ENCODE data around the gene ZNF827. TPM values are rescaled to one million over a fixed set of nuclear protein-coding genes. Genes with fewer than 3 reads are reported as not detected.

The ZNF827 gene, protein sequence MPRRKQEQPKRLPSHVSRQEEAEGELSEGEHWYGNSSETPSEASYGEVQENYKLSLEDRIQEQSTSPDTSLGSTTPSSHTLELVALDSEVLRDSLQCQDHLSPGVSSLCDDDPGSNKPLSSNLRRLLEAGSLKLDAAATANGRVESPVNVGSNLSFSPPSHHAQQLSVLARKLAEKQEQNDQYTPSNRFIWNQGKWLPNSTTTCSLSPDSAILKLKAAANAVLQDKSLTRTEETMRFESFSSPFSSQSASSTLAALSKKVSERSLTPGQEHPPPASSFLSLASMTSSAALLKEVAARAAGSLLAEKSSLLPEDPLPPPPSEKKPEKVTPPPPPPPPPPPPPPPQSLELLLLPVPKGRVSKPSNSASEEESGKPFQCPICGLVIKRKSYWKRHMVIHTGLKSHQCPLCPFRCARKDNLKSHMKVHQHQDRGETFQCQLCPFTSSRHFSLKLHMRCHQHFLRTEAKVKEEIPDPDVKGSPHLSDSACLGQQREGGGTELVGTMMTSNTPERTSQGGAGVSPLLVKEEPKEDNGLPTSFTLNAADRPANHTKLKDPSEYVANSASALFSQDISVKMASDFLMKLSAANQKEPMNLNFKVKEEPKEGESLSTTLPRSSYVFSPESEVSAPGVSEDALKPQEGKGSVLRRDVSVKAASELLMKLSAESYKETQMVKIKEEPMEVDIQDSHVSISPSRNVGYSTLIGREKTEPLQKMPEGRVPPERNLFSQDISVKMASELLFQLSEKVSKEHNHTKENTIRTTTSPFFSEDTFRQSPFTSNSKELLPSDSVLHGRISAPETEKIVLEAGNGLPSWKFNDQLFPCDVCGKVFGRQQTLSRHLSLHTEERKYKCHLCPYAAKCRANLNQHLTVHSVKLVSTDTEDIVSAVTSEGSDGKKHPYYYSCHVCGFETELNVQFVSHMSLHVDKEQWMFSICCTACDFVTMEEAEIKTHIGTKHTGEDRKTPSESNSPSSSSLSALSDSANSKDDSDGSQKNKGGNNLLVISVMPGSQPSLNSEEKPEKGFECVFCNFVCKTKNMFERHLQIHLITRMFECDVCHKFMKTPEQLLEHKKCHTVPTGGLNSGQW
- total RNA-seq, result 3.3 and 4.1 TPM in 2 replicates

DNA sequence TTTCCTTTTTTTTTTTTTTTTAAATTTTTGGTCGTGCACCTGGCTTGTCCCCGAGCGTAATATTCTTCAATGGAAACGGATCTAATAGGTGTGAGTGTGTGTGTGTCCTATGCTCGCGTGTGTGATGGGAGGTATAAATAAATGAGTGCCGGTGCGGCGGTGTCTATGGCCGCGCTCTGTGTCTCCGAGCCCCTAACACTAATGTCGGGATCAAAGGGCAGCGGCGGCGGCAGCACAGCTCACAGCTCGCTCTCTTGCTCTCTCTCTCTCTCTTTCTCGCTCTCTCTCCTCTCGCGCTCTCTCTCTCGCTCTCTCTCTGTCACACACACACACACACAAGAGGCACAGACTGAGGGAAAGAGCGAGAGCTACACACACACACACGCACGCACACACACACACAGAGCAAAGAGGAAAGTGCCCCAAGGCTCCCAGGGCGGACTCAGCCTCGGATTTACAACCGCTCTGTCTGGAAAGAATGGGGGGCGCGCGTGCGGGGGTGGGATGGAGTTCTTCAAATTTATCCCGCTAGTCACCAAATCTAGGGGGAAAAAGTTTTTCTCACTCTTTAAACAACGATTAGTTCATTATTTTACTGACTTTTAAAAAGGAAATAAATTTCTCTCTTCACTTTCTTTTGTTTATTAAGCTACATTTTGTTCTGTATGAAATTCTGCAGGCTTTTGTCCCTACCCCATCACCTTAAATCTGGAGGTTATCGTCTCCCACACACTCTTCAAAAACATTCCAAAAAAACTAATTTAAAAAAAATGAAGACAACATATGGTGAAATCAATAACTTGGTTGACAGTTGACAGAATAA, at the start of gene ZNF827:
ZNF827 (minus strand) TSS at position 206 of the 823 bp plus-strand sequence. CDS start 416 bp downstream, outside the sequence.
- DNase-seq (ENCODE audit: low read depth, low spot score), result peak; percentile 43

DNA sequence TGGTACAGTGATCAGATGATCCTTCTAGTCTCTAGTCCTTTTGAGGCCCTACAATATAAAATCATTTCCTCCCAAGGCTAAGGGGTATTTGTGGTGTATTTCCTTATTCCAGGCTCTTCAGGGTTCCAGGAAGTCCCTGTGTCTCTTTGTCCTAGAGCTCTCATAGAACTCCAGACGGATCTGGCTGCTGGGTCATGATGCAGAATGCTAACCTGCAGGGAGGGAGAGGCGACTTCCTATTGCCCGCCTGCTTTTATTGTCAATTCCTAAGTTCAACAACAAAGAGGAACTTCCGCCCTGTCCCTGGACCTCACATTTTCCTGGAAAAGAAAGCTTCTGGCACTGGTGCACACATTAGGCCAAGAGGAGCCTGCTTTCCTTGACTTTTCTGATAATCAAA, 45.9 kb upstream of the ZNF827 start:
- DNase-seq (ENCODE audit: low read depth, low spot score), result no peak

GRCh38 chr4:145982791-145983190, 44.2 kb upstream of the ZNF827 start:
- DNase-seq (ENCODE audit: low read depth, low spot score), result no peak

GRCh38 chr4:145979160-145979559, 40.5 kb upstream of the ZNF827 start:
- no peak for DNase-seq (ENCODE audit: low read depth, low spot score)

- no peak for DNase-seq (ENCODE audit: low read depth, low spot score)
These were observed 38.1 kb upstream of the ZNF827 start for GRCh38 chr4:145976680-145977079.

- no peak for DNase-seq (ENCODE audit: low read depth, low spot score)
These were observed 21.4 kb upstream of the ZNF827 start for GRCh38 chr4:145960012-145960411.

DNA sequence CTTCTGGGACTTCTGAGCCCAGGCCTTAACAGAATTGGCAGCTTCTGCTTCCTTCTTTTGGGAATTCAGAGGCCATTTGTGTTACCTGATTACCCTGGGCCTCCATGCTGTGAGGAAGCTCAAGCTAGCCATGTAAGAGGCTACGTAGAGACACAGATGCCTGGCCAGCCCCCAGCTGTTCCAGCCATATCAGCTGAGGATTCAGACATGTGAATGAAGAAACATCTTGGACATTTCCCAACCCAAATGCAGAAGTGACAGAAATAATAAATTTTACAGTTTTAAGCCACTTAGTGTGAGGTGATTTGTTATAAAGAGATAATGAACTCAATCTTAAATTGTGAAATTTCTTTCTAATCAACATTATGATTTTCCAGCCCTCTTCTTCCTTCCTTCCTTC, 18.7 kb upstream of the ZNF827 start:
- DNase-seq (ENCODE audit: low read depth, low spot score), result no peak

- DNase-seq (ENCODE audit: low read depth, low spot score), result no peak
These were observed 17.8 kb upstream of the ZNF827 start for GRCh38 chr4:145956288-145956890.

- DNase-seq (ENCODE audit: low read depth, low spot score), result peak; percentile 57
These were observed 16.3 kb upstream of the ZNF827 start for GRCh38 chr4:145954924-145955339.

GRCh38 chr4:145951931-145952330, 13.3 kb upstream of the ZNF827 start:
- DNase-seq (ENCODE audit: low read depth, low spot score), result peak; percentile 17

DNA sequence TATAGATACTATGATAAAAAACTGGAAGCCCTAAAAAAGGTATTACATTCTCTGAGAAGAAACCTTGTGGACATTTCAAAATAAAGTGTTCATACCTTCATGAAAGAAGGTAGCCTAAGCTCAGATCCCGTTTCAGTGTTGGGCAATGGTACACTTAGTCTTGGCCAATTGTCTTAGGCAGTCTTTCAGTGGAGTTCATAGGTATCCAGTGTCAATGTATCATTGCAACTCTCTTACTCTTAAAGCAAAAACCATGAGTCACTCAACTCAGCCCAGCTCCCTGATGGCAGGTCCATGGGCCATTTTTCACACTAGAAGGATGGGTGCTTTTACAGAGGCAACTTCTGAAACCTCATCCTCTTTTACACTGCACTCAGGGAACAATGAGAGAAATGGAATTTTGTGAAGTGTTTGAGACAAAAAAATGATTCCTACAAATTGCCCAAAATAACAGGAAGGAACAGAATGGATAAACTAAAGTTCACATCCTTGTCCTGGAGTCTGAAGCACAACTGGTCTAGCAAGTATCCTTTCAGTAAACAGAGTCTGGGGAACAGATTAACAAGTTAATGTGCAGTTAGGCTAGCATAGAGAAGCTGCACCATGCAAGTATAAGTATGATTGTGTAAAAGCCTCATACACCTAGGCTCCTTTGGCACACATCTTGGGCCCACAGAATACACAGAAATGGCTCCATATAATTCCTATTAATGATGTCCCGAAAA, 7.0 kb upstream of the ZNF827 start:
- DNase-seq (ENCODE audit: low read depth, low spot score), result no peak

DNA sequence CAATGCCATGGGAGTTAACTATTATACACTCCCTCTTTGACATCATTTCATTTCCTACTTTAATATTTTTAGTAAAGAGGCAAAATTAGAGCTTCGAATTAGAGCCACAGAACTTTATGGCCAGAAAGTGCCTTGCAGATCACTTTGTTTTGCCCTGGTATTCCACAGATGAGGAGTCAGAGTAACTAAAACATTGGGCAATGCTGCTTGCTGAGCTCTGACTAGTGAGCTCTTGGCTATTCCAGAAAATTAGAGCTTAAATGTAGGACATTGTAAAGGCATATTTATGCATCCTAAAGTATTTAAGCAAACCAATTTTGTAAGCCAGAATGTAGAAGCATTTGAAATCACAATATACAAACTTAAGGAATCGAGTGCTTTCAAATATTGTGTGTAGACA, 6.3 kb upstream of the ZNF827 start:
- DNase-seq (ENCODE audit: low read depth, low spot score), result no peak

- DNase-seq (ENCODE audit: low read depth, low spot score), result no peak
These were observed 1.2 kb upstream of the ZNF827 start for GRCh38 chr4:145939856-145940255.

- DNase-seq (ENCODE audit: low read depth, low spot score), result no peak
These were observed 773 bp upstream of the ZNF827 start for GRCh38 chr4:145939441-145939750.

- no peak for DNase-seq (ENCODE audit: low read depth, low spot score)
These were observed 532 bp downstream of the ZNF827 start for GRCh38 chr4:145937971-145938611.

- no peak for DNase-seq (ENCODE audit: low read depth, low spot score)
These were observed 1.4 kb downstream of the ZNF827 start for GRCh38 chr4:145936997-145937901.

DNA sequence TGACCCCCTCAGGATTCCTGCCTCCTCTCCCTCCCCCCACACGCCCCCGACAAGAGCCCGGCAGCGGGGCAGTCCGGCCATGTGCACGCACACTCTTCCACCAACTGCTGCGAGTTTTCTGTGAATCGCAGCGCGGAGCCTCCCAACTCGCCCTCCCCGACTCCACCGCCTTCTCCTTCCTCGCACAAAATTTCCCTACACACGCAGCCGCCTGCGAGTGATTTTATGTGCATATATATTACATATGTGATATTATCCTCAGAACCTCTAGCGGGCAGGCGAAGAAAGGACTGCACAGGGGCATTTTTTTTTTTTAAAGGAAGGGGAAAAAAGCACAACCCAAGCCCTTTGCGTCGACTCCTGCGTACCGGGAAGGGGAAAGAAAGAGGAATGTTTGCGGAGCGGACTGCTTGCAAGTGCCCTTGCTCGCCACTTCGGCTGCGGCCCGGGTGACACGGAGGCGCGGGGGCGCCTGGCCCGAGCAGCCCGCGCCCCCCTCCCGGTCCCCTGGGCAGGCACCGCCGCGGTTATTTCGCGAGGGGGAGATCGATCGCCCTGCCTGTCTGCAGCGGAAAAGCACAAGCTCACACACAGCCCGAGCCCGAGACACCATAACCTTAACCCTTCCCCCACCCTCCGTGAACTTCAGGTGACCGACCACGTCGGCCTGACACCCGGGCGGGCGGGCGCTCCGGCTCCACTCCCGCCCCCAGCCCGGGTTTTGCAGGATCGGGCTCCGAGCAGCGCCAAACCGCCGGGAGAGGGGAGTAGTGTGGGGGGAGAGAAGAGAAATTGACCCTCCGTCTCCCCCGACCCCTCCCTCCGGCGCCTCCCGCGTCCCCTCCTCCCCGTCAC, 2.3 kb downstream of the ZNF827 start:
- DNase-seq (ENCODE audit: low read depth, low spot score), result peak; percentile 10
